ENCODE measurements around the gene PHLDB1.

DNA sequence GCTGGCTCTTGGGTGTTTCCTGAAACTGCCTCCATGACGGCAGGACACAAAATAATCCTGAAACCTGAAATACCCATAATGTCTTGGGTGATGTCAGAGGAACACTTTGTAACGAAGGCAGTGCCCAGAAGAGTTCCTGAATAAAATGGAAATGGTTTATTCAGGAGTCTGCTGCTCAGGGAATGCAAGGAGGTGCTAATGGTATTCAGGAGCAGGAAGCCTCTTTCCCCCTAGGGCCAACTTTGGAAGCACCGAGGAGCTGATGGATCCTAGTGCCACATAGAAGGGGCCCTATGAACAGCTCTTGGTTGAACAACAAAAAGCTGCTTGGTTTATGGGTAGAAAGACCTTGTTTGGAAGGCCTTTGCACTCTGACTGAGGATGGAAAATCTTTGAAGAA lies 56.5 kb downstream of the PHLDB1 start:
- no peak for TF ChIP-seq POLR2A (IDR thresholded peaks at IDR 0.05; ENCODE audit: low read depth, low read length)
- no peak for TF ChIP-seq POLR2AphosphoS5 (IDR thresholded peaks at IDR 0.05; ENCODE audit: low read depth, low read length)
- no peak for TF ChIP-seq TAF1 (IDR thresholded peaks at IDR 0.05; ENCODE audit: low read depth, low read length)

Measured in GM12891 (cell line).